Heart left ventricle (tissue), 16 donors: ENCODE measurements around the gene TIMD4. TPM values are rescaled to one million over a fixed set of nuclear protein-coding genes. Genes with fewer than 3 reads are reported as not detected.

Experiments used
- ATAC-seq, 4 donors: fragments of 200-7000 bp; cut with Tn5 transposase; one replicate each; pipeline ENCODE4 v1.9.1; 2020 to 2022; ENCODE audit warnings: moderate library complexity in 4 of 4, mild to moderate bottlenecking in 3 of 4, moderate number of reproducible peaks in 1 of 4
- DNase-seq, 5 donors: peaks; one replicate each; pipeline ENCODE4 v3.0.0-alpha.2; 2020
- H3K27ac ChIP-seq, 12 donors: fragments of 200-600 bp; sonication (generic) in 4 of 12; one replicate each; pipeline versions ENCODE4 v1.5.0 to v1.8.0; 2016 to 2022; ENCODE audit warnings: mild to moderate bottlenecking in 2 of 12
- H3K27me3 ChIP-seq, 9 donors: fragments of 200-600 bp; sonication (generic) in 2 of 9; one replicate each; pipeline versions ENCODE4 v1.5.1 to v1.8.0; 2016 to 2022; ENCODE audit warnings: mild to moderate bottlenecking in 3 of 9
- H3K36me3 ChIP-seq, 9 donors: fragments of 200-600 bp; sonication (generic) in 2 of 9; one replicate each; pipeline versions ENCODE4 v1.5.0 to v1.8.0; 2018 to 2022; ENCODE audit warnings: mild to moderate bottlenecking in 2 of 9
- H3K4me1 ChIP-seq, 12 donors: fragments of 200-600 bp; sonication (generic) in 4 of 12; one replicate each; pipeline versions ENCODE4 v1.5.0 to v1.8.0; 2016 to 2022; ENCODE audit warnings: mild to moderate bottlenecking in 3 of 12
- H3K4me3 ChIP-seq, 12 donors: fragments of 200-600 bp; sonication (generic) in 4 of 12; one replicate each; pipeline versions ENCODE4 v1.5.0 to v1.8.0; 2017 to 2022; ENCODE audit warnings: mild to moderate bottlenecking in 9 of 12, moderate library complexity in 4 of 12
- H3K9me3 ChIP-seq, 12 donors: fragments of 200-600 bp; sonication (generic) in 4 of 12; one replicate each; pipeline versions ENCODE4 v1.5.0 to v1.8.0; 2016 to 2022; ENCODE audit warnings: mild to moderate bottlenecking in 1 of 12
- POLR2A ChIP-seq, 2 donors: fragments of 450-650 bp; IDR thresholded peaks; one replicate each; pipeline ENCODE4 v1.6.1; 2017; ENCODE audit warnings: antibody characterized with exemption in 2 of 2, mild to moderate bottlenecking in 2 of 2, moderate library complexity in 2 of 2
- WGBS, 4 donors: extraction: QIAGEN DNeasy Blood & Tissue Kit in 2 of 4; methylation state at CpG; one replicate each; pipeline versions ENCODE4 v1.1.5 to v1.1.7; 2013 to 2018; 5-methylcytosine and 5-hydroxymethylcytosine counted together
- intact Hi-C, 10 donors: fragments of 100-400 bp; cut with DNase I; formaldehyde crosslinking; loops; one replicate each; pipeline versions ENCODE4 v1.11.1 to v1.14.2; 2022
- polyA plus RNA-seq, 2 donors: library from polyadenylated mRNA; stranded (reverse); fragments of 200-250 nt; gene quantifications; one replicate each; pipeline ENCODE4 v1.2.3, GENCODE V29; 2013
- total RNA-seq, 9 donors: library from RNA; depleted of rRNA in 2 of 9; stranded (reverse); fragments of >200 nt in 2 of 9; fragmentation: NEBNext Ultra II Directional in 3 of 9; extraction: Animal tissue kit (Norgen Biotek cat#: 25700) in 3 of 9; gene quantifications; one replicate each; pipeline versions ENCODE4 v1.1.0 to v1.2.4, GENCODE V29; 2016 to 2023
- TF ChIP-seq, protein P1 (sequence below), 12 donors: fragments of 200-600 bp; sonication (generic) in 4 of 12; IDR thresholded peaks; one replicate each; pipeline versions ENCODE4 v1.5.0 to v1.8.0; 2018 to 2022; ENCODE audit warnings: antibody characterized with exemption in 12 of 12, mild to moderate bottlenecking in 5 of 12
- donor health status: ischemic (EF 13 %, LVEDD 7.1; RV severe dilation, severe dysfunction).
- donor health status: healthy with polysubstance abuse.
- donor health status: DM: no; HTN: yes; CAD: no.
- donor health status: DM: no; HTN: no; CAD: no.
- donor health status: ischemic (EF 25% LVEDD 6.9; RV normal size, moderate dysfunction).
- donor health status: ischemic (EF 25% LVEDD 5.7; RV mildly dilated, moderate dysfunction).
- donor health status: healthy.
- donor health status: DM: yes; HTN: yes; CAD: no.
- donor health status: ischemic (EF 35%, LVEDD 5.7; RV mildly dilated, moderate dysfunction).
- donor health status: nonischemic (EF 11% LVEDD 7.7; RV severe dilation, severe dysfunction).
- donor health status: DM: yes; HTN: yes; CAD: no.
- donor health status: PGD.
- donor health status: ischemic (EF 29% LVEDD 5.4; RV normal size, mild dysfunction).
- donor health status: nonischemic (EF 23%, LVEDD 6.1; RV moderate dilation, normal function).

Gene TIMD4
- total and polyA plus RNA-seq, 11 donors = 0.42 to 14.8 (median 0.45) TPM; not detected in 8

DNA sequence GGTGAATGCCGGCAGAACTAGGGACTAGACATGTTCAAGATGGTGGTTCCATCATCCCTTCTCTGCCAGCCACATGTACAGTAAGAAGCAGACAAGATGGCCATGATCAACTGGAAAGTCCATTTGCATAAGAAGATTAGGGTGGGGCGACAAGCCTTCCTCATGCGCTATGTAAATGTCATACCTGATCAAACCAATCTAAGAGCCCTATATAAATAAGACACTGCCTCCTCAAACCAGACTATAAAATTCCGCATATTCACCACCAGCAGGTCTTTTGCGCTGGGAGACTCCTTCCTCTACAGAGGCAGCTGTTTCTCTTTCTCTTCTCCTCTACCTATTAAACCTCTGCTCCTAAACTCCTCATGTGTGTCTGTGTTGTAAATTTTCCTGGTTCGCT lies 53.8 kb downstream of the TIMD4 start:
- DNase-seq (no peak), ATAC-seq (no peak)
- Histone ChIP-seq H3K4me3 (no peak overlapping the region), H3K36me3 (no peaks in the 10 kb centered on the region), H3K27me3 (no peaks in the 10 kb centered on the region), H3K4me1 (peaks cover 0 to 8% (median 0%) of the 10 kb centered on the region in 12 donors), H3K9me3 (no peaks in the 10 kb centered on the region), H3K27ac (no peak overlapping the region)
- intact Hi-C loops = no loop called here
- WGBS, 4 donors = 82 to 95% (median 95%) methylated on average over 6 of the region's 6 CpGs
- TF ChIP-seq POLR2A (IDR thresholded peaks at IDR 0.05) = no peak
- TF ChIP-seq, protein P1, sequence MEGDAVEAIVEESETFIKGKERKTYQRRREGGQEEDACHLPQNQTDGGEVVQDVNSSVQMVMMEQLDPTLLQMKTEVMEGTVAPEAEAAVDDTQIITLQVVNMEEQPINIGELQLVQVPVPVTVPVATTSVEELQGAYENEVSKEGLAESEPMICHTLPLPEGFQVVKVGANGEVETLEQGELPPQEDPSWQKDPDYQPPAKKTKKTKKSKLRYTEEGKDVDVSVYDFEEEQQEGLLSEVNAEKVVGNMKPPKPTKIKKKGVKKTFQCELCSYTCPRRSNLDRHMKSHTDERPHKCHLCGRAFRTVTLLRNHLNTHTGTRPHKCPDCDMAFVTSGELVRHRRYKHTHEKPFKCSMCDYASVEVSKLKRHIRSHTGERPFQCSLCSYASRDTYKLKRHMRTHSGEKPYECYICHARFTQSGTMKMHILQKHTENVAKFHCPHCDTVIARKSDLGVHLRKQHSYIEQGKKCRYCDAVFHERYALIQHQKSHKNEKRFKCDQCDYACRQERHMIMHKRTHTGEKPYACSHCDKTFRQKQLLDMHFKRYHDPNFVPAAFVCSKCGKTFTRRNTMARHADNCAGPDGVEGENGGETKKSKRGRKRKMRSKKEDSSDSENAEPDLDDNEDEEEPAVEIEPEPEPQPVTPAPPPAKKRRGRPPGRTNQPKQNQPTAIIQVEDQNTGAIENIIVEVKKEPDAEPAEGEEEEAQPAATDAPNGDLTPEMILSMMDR (IDR thresholded peaks at IDR 0.05) = no peak

DNA sequence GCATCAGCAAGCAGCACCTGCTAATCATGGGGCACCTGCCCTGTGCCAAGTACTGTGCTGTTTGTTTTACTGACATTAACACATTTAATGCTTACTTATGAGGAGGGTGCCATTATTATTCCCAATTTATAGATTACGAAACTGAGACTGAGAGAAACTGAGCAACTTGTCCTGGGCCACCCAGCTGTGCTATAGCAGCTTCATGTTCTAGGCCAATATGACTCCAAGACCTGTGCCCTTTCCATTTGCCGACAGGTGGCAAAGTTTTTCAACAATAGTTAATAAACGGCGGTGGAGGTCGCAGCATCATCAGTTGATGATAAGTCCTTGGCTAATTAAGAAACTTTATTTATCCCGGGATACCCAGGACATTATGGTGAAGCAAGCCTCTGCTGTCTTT lies 55.4 kb downstream of the TIMD4 start:
- no peaks in the 10 kb centered on the region for H3K9me3 ChIP-seq
- ATAC-seq (no peak), DNase-seq (no peak)
- no peaks in the 10 kb centered on the region for H3K27me3 ChIP-seq
- no peak overlapping the region for H3K4me3 ChIP-seq
- H3K36me3 ChIP-seq = no peaks in the 10 kb centered on the region
- WGBS, 4 donors = 85 to 91% (median 89%) methylated on average over 6 of the region's 6 CpGs
- H3K4me1 ChIP-seq = no peaks in the 10 kb centered on the region
- H3K27ac ChIP-seq = no peak overlapping the region
- intact Hi-C loops = no loop called here
- TF ChIP-seq, protein P1 (IDR thresholded peaks at IDR 0.05) = no peak
- no peak for TF ChIP-seq POLR2A (IDR thresholded peaks at IDR 0.05)

- 70 to 83% (median 77%) methylated on average over 3 of the region's 3 CpGs for WGBS, 4 donors
- intact Hi-C loops = no loop called here
- H3K27ac ChIP-seq = no peak overlapping the region
- DNase-seq (no peak), ATAC-seq (no peak)
- H3K36me3 ChIP-seq = no peaks in the 10 kb centered on the region
- no peaks in the 10 kb centered on the region for H3K9me3 ChIP-seq
- H3K4me3 ChIP-seq = no peak overlapping the region
- no peaks in the 10 kb centered on the region for H3K27me3 ChIP-seq
- no peak for TF ChIP-seq POLR2A (IDR thresholded peaks at IDR 0.05)
- TF ChIP-seq, protein P1 (IDR thresholded peaks at IDR 0.05) = no peak
- no peaks in the 10 kb centered on the region for H3K4me1 ChIP-seq
Measured at GRCh38 chr5:156906807-156907206, 56.2 kb downstream of the TIMD4 start.

- ATAC-seq (no peak), DNase-seq (no peak)
- H3K9me3 ChIP-seq = no peaks in the 10 kb centered on the region
- no peaks in the 10 kb centered on the region for H3K36me3 ChIP-seq
- H3K27ac ChIP-seq = no peak overlapping the region
- no peaks in the 10 kb centered on the region for H3K4me1 ChIP-seq
- no peak overlapping the region for H3K4me3 ChIP-seq
- no peak for TF ChIP-seq POLR2A (IDR thresholded peaks at IDR 0.05)
- TF ChIP-seq, protein P1 (IDR thresholded peaks at IDR 0.05) = no peak
- H3K27me3 ChIP-seq = no peaks in the 10 kb centered on the region
- intact Hi-C loops = no loop called here
- 76 to 87% (median 81%) methylated on average over 7 of the region's 7 CpGs for WGBS, 4 donors
Measured at GRCh38 chr5:156896546-156896945, 66.5 kb downstream of the TIMD4 start.
